Measurements from ENCODE around the gene SEC61B.

The SEC61B gene

GRCh38 chr9:99262949-99263418 is 40.9 kb downstream of the SEC61B start:
- no peaks in the 10 kb centered on the region for H3K27me3 ChIP-seq (ENCODE audit: low read depth, low read length)
- peak overlapping the region; percentile 68 for H3K4me2 ChIP-seq (ENCODE audit: low read length)
- no peaks in the 10 kb centered on the region for H4K20me1 ChIP-seq (ENCODE audit: insufficient read depth, low read length)
- peak overlapping the region; percentile 15; the same call in 1 of the 2 replicates for H3K9ac ChIP-seq (ENCODE audit: low read length)
- H3K4me3 ChIP-seq (ENCODE audit: low read length) = peak overlapping the region; percentile 28
- H3K9me3 ChIP-seq (ENCODE audit: insufficient read depth, low read length) = no peaks in the 10 kb centered on the region
- peak overlapping the region; percentile 27; the same call in 1 of the 2 replicates for H2AFZ ChIP-seq (ENCODE audit: low read depth, low read length)
- no peak for TF ChIP-seq EZH2phosphoT487 (IDR thresholded peaks at IDR 0.05; ENCODE audit: low read depth)
- no peak for TF ChIP-seq CTCF (IDR thresholded peaks at IDR 0.05; ENCODE audit: low read depth, low read length)
- no peaks in the 10 kb centered on the region for H3K79me2 ChIP-seq (ENCODE audit: low read length)
- peak overlapping the region; percentile 59 for H3K27ac ChIP-seq (ENCODE audit: low read length)
- H3K4me1 ChIP-seq (ENCODE audit: low read length) = peaks cover 83% of the 10 kb centered on the region
- no peaks in the 10 kb centered on the region for H3K36me3 ChIP-seq (replicated peaks; ENCODE audit: low read depth, low read length)

GRCh38 chr9:99264070-99264680 is 42.1 kb downstream of the SEC61B start:
- H3K4me2 ChIP-seq (ENCODE audit: low read length) = no peak overlapping the region
- no peaks in the 10 kb centered on the region for H3K9me3 ChIP-seq (ENCODE audit: insufficient read depth, low read length)
- no peak for TF ChIP-seq EZH2phosphoT487 (IDR thresholded peaks at IDR 0.05; ENCODE audit: low read depth)
- peak; percentile 31 for TF ChIP-seq CTCF (IDR thresholded peaks at IDR 0.05; ENCODE audit: low read depth, low read length)
- no peak overlapping the region for H3K4me3 ChIP-seq (ENCODE audit: low read length)
- H4K20me1 ChIP-seq (ENCODE audit: insufficient read depth, low read length) = no peaks in the 10 kb centered on the region
- H2AFZ ChIP-seq (ENCODE audit: low read depth, low read length) = no peak overlapping the region
- H3K27ac ChIP-seq (ENCODE audit: low read length) = no peak overlapping the region
- no peaks in the 10 kb centered on the region for H3K36me3 ChIP-seq (replicated peaks; ENCODE audit: low read depth, low read length)
- no peaks in the 10 kb centered on the region for H3K27me3 ChIP-seq (ENCODE audit: low read depth, low read length)
- H3K9ac ChIP-seq (ENCODE audit: low read length) = no peak overlapping the region
- H3K79me2 ChIP-seq (ENCODE audit: low read length) = no peaks in the 10 kb centered on the region
- peaks cover 71% of the 10 kb centered on the region for H3K4me1 ChIP-seq (ENCODE audit: low read length)

- no peaks in the 10 kb centered on the region for H3K36me3 ChIP-seq (replicated peaks; ENCODE audit: low read depth, low read length)
- H3K4me2 ChIP-seq (ENCODE audit: low read length) = peak overlapping the region; percentile 82
- H2AFZ ChIP-seq (ENCODE audit: low read depth, low read length) = no peak overlapping the region
- peak overlapping the region; percentile 55; the same call in 1 of the 2 replicates for H3K9ac ChIP-seq (ENCODE audit: low read length)
- H3K27ac ChIP-seq (ENCODE audit: low read length) = peak overlapping the region; percentile 64
- no peak for TF ChIP-seq CTCF (IDR thresholded peaks at IDR 0.05; ENCODE audit: low read depth, low read length)
- no peak for TF ChIP-seq EZH2phosphoT487 (IDR thresholded peaks at IDR 0.05; ENCODE audit: low read depth)
- 0 out of 2 replicates have a peak overlapping the region, but pooled peaks have one; percentile 72 for H3K4me3 ChIP-seq (ENCODE audit: low read length)
- H3K27me3 ChIP-seq (ENCODE audit: low read depth, low read length) = no peaks in the 10 kb centered on the region
- H3K4me1 ChIP-seq (ENCODE audit: low read length) = peaks cover 56% of the 10 kb centered on the region
- no peaks in the 10 kb centered on the region for H3K79me2 ChIP-seq (ENCODE audit: low read length)
- no peaks in the 10 kb centered on the region for H4K20me1 ChIP-seq (ENCODE audit: insufficient read depth, low read length)
- H3K9me3 ChIP-seq (ENCODE audit: insufficient read depth, low read length) = no peaks in the 10 kb centered on the region
Measured at GRCh38 chr9:99265691-99266090, 43.6 kb downstream of the SEC61B start.

- TF ChIP-seq CTCF (IDR thresholded peaks at IDR 0.05; ENCODE audit: low read depth, low read length) = peak; percentile 97
- TF ChIP-seq EZH2phosphoT487 (IDR thresholded peaks at IDR 0.05; ENCODE audit: low read depth) = no peak
- H3K4me1 ChIP-seq (ENCODE audit: low read length) = peaks cover 52% of the 10 kb centered on the region
- peak overlapping the region; percentile 72 for H3K4me3 ChIP-seq (ENCODE audit: low read length)
- H3K36me3 ChIP-seq (replicated peaks; ENCODE audit: low read depth, low read length) = no peaks in the 10 kb centered on the region
- H3K27me3 ChIP-seq (ENCODE audit: low read depth, low read length) = no peaks in the 10 kb centered on the region
- H2AFZ ChIP-seq (ENCODE audit: low read depth, low read length) = peak overlapping the region; percentile 88
- H3K27ac ChIP-seq (ENCODE audit: low read length) = peak overlapping the region; percentile 64
- no peaks in the 10 kb centered on the region for H3K9me3 ChIP-seq (ENCODE audit: insufficient read depth, low read length)
- peak overlapping the region; percentile 55 for H3K9ac ChIP-seq (ENCODE audit: low read length)
- H3K4me2 ChIP-seq (ENCODE audit: low read length) = peak overlapping the region; percentile 82
- H3K79me2 ChIP-seq (ENCODE audit: low read length) = no peaks in the 10 kb centered on the region
- no peaks in the 10 kb centered on the region for H4K20me1 ChIP-seq (ENCODE audit: insufficient read depth, low read length)
Measured at GRCh38 chr9:99266255-99267023, 44.4 kb downstream of the SEC61B start.

Data from OCI-LY3 (cell line).